NB4 (cell line): ENCODE data around the gene PTPRK.

Source experiments
- DNase-seq: peaks from one replicate; pipeline ENCODE4 v3.0.0; 2010; ENCODE audit warnings: low read depth
- H3K4me3 ChIP-seq: one replicate; pipeline ENCODE4 v1.5.1; 2011; ENCODE audit warnings: mild to moderate bottlenecking, low read depth, low read length, moderate library complexity
- CTCF ChIP-seq: IDR thresholded peaks from one replicate; pipeline ENCODE4 v1.5.1; 2012; ENCODE audit warnings: low read depth, low read length
- MAX ChIP-seq: IDR thresholded peaks from 2 replicates; pipeline ENCODE4 v1.6.1; 2011; ENCODE audit warnings: low read depth, low read length
- MYC ChIP-seq: IDR thresholded peaks from 2 replicates; pipeline ENCODE4 v1.6.1; 2011; ENCODE audit warnings: low read depth, low read length
- POLR2A ChIP-seq: IDR thresholded peaks from 2 replicates; pipeline ENCODE4 v1.6.1; 2011; ENCODE audit warnings: mild to moderate bottlenecking; ENCODE audit not compliant: insufficient read length; ENCODE audit errors: extremely low read depth

Gene PTPRK

GRCh38 chr6:128200789-128201188 is 319.6 kb downstream of the PTPRK start:
- DNase-seq = no peak
- TF ChIP-seq MAX (no peak), CTCF (no peak), MYC (no peak), POLR2A (no peak)
- no peak overlapping the region for H3K4me3 ChIP-seq

GRCh38 chr6:128199461-128199860 is 320.9 kb downstream of the PTPRK start:
- TF ChIP-seq MYC = no peak
- no peak for TF ChIP-seq CTCF
- no peak for TF ChIP-seq POLR2A
- TF ChIP-seq MAX = no peak
- H3K4me3 ChIP-seq = no peak overlapping the region
- no peak for DNase-seq

GRCh38 chr6:128192972-128193371 is 327.4 kb downstream of the PTPRK start:
- no peak for TF ChIP-seq CTCF
- no peak for TF ChIP-seq MYC
- TF ChIP-seq MAX = no peak
- TF ChIP-seq POLR2A = no peak
- no peak overlapping the region for H3K4me3 ChIP-seq
- DNase-seq = no peak

- no peak for DNase-seq
Measured at GRCh38 chr6:128188678-128189077, 331.7 kb downstream of the PTPRK start.

GRCh38 chr6:128186729-128187128 is 333.7 kb downstream of the PTPRK start:
- DNase-seq = no peak
- H3K4me3 ChIP-seq = no peak overlapping the region
- no peak for TF ChIP-seq POLR2A
- TF ChIP-seq CTCF = no peak
- no peak for TF ChIP-seq MAX
- no peak for TF ChIP-seq MYC

More at GRCh38 chr6:128188678-128189077, 331.7 kb downstream of the PTPRK start:
- H3K4me3 ChIP-seq = no peak overlapping the region
- TF ChIP-seq CTCF = no peak

- no peak for DNase-seq
- H3K4me3 ChIP-seq = no peak overlapping the region
- TF ChIP-seq CTCF (no peak), MYC (no peak), POLR2A (no peak), MAX (no peak)
Measured at GRCh38 chr6:128179876-128180438, 340.4 kb downstream of the PTPRK start.
